HG02938 (cell line): ENCODE results near the gene PELI3.

Source experiments
- ATAC-seq: cut with Tn5 transposase; IDR thresholded peaks from one replicate; pipeline ENCODE4 v1.9.1; 2021; ENCODE audit warnings: mild to moderate bottlenecking, moderate library complexity; ENCODE audit not compliant: unreplicated experiment

The PELI3 gene

DNA sequence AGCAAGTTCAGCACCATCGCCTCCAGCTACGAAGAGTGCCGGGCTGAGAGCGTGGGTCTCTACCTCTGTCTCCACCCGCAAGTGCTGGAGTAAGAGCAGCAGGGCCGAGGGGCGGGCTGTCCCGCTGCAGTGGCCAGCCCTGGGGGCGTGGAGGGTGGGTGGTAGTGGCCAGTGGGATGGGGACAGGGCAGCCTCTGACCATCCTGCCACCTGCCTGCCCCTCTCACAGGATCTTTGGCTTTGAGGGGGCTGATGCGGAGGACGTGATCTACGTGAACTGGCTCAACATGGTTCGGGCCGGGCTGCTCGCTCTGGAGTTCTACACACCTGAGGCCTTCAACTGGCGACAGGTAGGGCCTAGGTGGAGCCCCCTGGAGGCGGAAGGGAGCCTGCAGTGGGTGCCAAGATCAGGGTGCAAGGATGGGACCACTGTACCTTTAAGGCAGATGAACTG is 28.7 kb downstream of the PELI3 start:
- no peak for ATAC-seq

- no peak for ATAC-seq
These were observed 30.5 kb downstream of the PELI3 start for GRCh38 chr11:66497206-66497605.

DNA sequence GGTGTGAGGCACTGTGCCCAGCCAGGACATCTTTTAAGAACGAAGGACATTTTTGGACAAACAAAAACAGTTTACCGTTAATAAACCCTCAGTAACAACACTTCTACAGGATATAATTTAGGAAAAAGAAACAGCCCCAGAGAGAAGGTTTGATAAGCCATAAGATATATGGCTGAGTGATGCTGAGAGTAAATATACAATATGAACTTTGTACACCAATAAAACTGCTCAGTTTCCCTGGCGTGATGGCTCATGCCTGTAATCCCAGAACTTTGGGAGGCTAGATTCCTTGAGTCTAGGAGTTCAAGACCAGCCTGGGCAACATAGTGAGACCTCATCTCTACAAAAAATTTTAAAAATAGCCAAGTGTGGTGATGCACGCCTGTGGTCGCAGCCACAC is 31.8 kb downstream of the PELI3 start:
- no peak for ATAC-seq

GRCh38 chr11:66505276-66505816 is 38.6 kb downstream of the PELI3 start:
- ATAC-seq, result no peak

DNA sequence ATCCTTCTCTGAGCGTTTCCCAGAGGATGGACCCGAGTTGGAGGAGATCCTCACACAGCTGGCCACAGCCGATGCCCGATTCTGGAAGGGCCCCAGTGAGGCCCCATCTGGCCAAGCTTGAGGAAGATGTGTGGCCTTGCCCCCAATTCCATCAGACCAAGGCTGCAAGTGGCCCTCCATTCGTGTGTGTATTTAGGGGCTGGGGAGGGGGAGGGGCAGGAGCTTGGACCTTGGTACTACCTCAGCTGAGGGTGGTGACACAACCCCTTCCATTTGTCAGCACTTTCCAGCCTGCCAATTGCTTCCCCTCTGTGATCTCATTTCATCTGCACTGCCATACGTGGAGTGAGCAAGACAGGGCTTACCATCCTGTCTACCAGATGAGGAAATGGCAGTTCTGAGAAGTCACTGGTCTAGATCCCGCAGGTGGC is 42.4 kb downstream of the PELI3 start:
- no peak for ATAC-seq

GRCh38 chr11:66510271-66510989 is 43.7 kb downstream of the PELI3 start, which contains the start of gene BBS1:
Gene BBS1, plus strand, starts transcription at chr11:66510635. Its CDS starts 25 bp downstream, at chr11:66510660.
- ATAC-seq, result peak; percentile 78

DNA sequence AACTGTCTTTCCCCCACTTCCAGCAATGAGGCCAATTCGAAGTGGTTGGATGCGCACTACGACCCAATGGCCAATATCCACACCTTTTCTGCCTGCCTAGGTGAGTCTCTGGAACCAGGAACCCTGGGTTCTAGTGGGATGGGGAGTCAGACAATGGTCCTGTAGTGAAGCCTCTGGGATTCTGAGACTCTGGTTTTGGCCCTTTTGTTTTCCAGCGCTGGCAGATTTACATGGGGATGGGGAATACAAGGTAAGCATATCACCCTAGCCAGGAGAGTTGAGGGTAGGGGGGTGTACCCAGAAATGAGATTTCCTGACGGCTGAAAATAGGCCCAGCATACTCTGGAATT is 44.3 kb downstream of the PELI3 start:
- ATAC-seq, result no peak

- ATAC-seq, result no peak
These were observed 56.9 kb downstream of the PELI3 start for GRCh38 chr11:66523611-66524010.

DNA sequence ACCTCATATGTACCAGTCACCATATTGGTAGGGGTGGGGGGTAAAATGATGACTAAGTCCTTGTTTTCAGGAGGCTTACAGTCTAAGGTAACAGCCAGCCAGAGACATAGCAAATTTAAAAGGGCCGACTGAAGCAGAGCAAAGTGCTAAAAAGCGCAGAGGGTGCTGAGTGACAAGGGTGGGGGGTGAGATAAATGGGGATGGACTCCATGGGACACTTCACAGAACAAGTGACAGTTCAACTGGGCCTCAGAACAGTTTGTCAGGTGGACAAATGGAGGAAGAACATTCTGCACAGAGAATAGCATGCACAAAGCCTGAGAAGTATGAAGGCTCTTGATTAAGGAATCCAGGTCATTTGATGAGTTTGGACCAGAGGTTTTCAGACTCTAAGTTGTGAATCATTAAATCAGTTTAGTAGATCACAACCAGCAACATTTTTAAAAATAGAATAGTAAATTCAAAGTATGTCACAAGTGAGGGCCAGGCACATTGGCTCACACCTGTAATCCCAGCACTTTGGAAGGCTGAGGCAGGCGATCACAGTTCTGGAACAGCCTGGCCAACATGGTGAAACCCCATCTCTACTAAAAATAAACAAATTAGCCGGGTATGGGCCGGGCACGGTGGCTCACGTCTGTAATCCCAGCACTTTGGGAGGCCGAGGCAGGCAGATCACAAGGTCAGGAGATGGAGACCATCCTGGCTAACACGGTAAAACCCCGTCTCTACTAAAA is 57.8 kb downstream of the PELI3 start:
- no peak for ATAC-seq
